MV-4-11 (cell line): Measurements from ENCODE around the gene SLC9A1.

ENCODE experiments used
- DNase-seq: peaks from one replicate; lab custom pipeline; 2025; lab: John Stamatoyannopoulos, UW

SLC9A1 gene

GRCh38 chr1:27070390-27071048 is 84.4 kb downstream of the SLC9A1 start:
- no peak for DNase-seq

GRCh38 chr1:27068922-27069321 is 86.0 kb downstream of the SLC9A1 start:
- no peak for DNase-seq

DNA sequence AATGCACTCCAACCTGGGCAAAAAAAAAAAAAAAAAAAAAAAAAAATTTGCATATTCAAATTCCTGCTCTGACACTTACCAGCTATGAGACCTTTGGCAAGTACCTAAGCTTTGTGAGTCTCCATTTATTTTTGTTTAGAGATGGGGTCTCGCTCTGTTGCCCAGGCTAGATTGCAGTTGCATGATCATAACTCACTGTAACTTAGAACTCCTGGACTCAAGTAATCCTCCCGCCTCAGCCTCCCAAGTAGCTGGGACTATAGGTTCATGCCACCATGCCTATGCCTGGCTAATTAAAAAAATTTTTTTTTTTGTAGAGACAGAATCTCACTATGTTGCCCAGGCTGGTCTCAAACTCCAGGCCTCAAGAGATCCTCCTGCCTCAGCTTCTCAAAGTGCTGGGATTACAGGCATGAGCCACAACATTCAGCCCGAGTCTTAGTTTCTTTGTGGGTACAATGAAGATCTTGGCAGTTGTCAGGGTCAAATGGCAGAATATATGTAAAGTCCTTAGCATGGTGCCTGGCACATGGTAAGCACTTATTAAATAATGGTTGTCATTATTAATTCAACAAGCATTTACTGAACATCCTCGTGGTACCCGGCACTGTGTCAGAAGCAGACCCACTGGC is 88.8 kb downstream of the SLC9A1 start:
- DNase-seq, result no peak

- no peak for DNase-seq
Observed at GRCh38 chr1:27060891-27061290, 94.0 kb downstream of the SLC9A1 start.

- DNase-seq, result no peak
Observed at GRCh38 chr1:27058966-27059669, 95.8 kb downstream of the SLC9A1 start.

- no peak for DNase-seq
Observed at GRCh38 chr1:27057801-27058625, 96.9 kb downstream of the SLC9A1 start.

- DNase-seq, result no peak
Observed at GRCh38 chr1:27057389-27057788, 97.5 kb downstream of the SLC9A1 start.

GRCh38 chr1:27053977-27054753 is 100.8 kb downstream of the SLC9A1 start:
- no peak for DNase-seq

- DNase-seq, result no peak
Observed at GRCh38 chr1:27052527-27052926, 102.4 kb downstream of the SLC9A1 start.

DNA sequence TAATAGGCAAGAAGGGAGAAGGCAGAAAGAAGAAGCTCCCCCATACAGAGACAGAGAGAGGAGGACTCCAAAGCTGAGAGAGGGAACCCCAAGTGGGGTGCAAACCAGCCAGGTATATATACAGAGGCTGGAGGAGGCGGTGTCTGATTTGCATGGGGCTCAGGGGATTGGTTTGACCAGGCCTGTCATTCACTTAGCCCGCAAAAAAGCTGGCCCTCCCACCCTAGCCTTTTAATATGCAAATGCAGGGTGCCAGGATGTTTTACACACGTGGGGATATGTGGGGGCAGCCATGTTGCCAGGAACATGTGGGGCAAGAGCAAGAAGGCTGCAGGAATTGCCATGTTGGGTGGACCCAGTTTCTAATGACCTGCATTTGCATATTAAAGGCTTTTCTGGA is 105.3 kb downstream of the SLC9A1 start:
- peak; percentile 24 for DNase-seq

- DNase-seq, result no peak
Observed at GRCh38 chr1:27049100-27049499, 105.8 kb downstream of the SLC9A1 start.
